Neutrophil (primary cell): ENCODE data around the gene RNASET2.

Experiments
- H3K27ac ChIP-seq: fragments of 200-600 bp; sonication (generic); 2 replicates; pipeline ENCODE4 v1.5.1; 2016; ENCODE audit warnings: mild to moderate bottlenecking, moderate library complexity
- H3K27me3 ChIP-seq: fragments of 200-600 bp; sonication (generic); 2 replicates; pipeline ENCODE4 v1.6.0; 2016; ENCODE audit warnings: mild to moderate bottlenecking
- H3K36me3 ChIP-seq: fragments of 200-600 bp; sonication (generic); 2 replicates; pipeline ENCODE4 v1.5.1; 2017
- H3K4me1 ChIP-seq, 2 experiments: fragments of 200-600 bp in 1 of 2; sonication (generic) in 1 of 2; 1 replicate in 1 of 2; 2 replicates in 1 of 2; pipeline versions ENCODE4 v1.5.1 to v1.6.1; 2013 to 2016; ENCODE audit warnings: low read depth in 1 of 2, low read length in 1 of 2, mild to moderate bottlenecking in 1 of 2, moderate library complexity in 1 of 2; ENCODE audit not compliant: control insufficient read depth in 1 of 2, insufficient read depth in 1 of 2
- H3K4me3 ChIP-seq, 2 experiments: fragments of 200-600 bp in 1 of 2; sonication (generic) in 1 of 2; 1 replicate in 1 of 2; 2 replicates in 1 of 2; pipeline ENCODE4 v1.5.1; 2013 to 2016; ENCODE audit warnings: low read depth in 1 of 2, low read length in 1 of 2, mild to moderate bottlenecking in 1 of 2, moderate library complexity in 1 of 2
- H3K9me3 ChIP-seq: fragments of 200-600 bp; sonication (generic); 2 replicates; pipeline ENCODE4 v1.5.1; 2016
- TF ChIP-seq, protein P1 (sequence below): fragments of 200-600 bp; sonication (generic); IDR thresholded peaks from 2 replicates; pipeline ENCODE4 v1.5.1; 2016; ENCODE audit warnings: antibody characterized with exemption

Gene RNASET2

DNA sequence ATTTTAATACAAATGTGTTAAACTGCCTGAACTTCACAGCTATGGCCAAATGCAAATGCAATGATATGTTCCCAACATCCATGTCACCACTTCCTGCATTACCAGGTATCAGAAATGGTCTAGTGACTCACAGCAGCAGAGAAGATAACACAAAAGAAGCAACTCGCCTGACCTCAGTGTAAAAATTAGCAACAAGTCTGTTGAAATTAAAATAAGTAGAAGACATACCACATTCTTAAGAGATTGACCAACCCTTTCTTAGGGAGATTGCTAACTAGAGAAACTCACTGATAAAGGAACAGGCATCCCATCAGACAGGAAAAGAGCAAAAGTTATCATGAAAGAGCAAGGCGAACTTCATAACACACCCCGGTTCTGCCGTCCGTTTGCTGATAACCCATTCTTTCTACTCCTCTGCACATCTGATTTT, 45.1 kb downstream of the RNASET2 start:
- H3K27me3 ChIP-seq = no peaks in the 10 kb centered on the region
- H3K9me3 ChIP-seq = no peaks in the 10 kb centered on the region
- H3K36me3 ChIP-seq = no peaks in the 10 kb centered on the region
- TF ChIP-seq, protein P1, sequence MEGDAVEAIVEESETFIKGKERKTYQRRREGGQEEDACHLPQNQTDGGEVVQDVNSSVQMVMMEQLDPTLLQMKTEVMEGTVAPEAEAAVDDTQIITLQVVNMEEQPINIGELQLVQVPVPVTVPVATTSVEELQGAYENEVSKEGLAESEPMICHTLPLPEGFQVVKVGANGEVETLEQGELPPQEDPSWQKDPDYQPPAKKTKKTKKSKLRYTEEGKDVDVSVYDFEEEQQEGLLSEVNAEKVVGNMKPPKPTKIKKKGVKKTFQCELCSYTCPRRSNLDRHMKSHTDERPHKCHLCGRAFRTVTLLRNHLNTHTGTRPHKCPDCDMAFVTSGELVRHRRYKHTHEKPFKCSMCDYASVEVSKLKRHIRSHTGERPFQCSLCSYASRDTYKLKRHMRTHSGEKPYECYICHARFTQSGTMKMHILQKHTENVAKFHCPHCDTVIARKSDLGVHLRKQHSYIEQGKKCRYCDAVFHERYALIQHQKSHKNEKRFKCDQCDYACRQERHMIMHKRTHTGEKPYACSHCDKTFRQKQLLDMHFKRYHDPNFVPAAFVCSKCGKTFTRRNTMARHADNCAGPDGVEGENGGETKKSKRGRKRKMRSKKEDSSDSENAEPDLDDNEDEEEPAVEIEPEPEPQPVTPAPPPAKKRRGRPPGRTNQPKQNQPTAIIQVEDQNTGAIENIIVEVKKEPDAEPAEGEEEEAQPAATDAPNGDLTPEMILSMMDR = no peak
- no peak overlapping the region for H3K27ac ChIP-seq
- no peak overlapping the region for H3K4me3 ChIP-seq
- H3K4me1 ChIP-seq = peaks cover 2 to 4% of the 10 kb centered on the region in 2 experiments

DNA sequence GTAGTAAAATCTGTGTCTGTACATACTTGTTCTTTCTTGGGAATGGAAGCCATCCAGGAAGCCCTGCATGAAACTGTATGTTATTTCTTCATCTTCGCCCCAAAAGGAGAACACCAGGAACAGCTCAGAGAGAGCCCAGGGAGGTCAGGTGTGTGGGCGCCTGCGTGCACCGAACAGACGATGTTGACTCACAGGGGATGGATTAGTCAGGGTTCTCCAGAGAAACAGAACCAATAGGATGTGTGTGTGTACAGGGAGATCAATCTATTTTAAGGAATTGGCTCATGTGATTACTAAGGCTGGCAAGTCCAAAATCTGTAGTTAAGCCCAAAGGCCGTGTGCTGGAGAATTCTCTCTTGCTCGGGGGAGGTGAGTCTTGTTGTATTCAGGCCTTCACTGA, 45.7 kb downstream of the RNASET2 start:
- Histone ChIP-seq H3K27me3 (no peaks in the 10 kb centered on the region), H3K36me3 (no peaks in the 10 kb centered on the region), H3K4me3 (no peak overlapping the region), H3K9me3 (no peaks in the 10 kb centered on the region), H3K27ac (no peak overlapping the region), H3K4me1 (peaks cover 3 to 4% of the 10 kb centered on the region in 2 experiments)
- TF ChIP-seq, protein P1 = no peak

DNA sequence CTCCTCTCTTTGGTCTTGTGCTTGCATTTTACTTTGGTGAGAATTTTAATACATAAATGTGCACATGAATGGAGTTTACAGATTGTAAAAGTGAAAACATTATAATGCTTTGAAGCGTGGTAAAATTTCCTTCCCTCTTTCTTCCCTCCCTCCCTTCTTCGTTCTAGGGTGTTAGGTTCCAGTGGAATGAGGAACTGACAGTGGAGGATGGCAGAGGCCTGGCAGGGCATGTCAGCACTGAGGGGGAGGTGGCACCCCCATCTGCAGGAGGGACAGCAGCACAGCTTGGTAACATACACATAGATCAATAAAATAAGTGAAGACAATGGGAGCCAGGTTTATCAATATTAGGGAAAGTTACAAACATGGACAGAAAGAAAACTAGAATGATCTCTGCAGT, 47.5 kb downstream of the RNASET2 start:
- H3K27ac ChIP-seq = no peak overlapping the region
- peaks cover 3 to 4% of the 10 kb centered on the region in 2 experiments for H3K4me1 ChIP-seq
- no peaks in the 10 kb centered on the region for H3K9me3 ChIP-seq
- no peaks in the 10 kb centered on the region for H3K36me3 ChIP-seq
- no peaks in the 10 kb centered on the region for H3K27me3 ChIP-seq
- H3K4me3 ChIP-seq = no peak overlapping the region
- TF ChIP-seq, protein P1 = no peak

DNA sequence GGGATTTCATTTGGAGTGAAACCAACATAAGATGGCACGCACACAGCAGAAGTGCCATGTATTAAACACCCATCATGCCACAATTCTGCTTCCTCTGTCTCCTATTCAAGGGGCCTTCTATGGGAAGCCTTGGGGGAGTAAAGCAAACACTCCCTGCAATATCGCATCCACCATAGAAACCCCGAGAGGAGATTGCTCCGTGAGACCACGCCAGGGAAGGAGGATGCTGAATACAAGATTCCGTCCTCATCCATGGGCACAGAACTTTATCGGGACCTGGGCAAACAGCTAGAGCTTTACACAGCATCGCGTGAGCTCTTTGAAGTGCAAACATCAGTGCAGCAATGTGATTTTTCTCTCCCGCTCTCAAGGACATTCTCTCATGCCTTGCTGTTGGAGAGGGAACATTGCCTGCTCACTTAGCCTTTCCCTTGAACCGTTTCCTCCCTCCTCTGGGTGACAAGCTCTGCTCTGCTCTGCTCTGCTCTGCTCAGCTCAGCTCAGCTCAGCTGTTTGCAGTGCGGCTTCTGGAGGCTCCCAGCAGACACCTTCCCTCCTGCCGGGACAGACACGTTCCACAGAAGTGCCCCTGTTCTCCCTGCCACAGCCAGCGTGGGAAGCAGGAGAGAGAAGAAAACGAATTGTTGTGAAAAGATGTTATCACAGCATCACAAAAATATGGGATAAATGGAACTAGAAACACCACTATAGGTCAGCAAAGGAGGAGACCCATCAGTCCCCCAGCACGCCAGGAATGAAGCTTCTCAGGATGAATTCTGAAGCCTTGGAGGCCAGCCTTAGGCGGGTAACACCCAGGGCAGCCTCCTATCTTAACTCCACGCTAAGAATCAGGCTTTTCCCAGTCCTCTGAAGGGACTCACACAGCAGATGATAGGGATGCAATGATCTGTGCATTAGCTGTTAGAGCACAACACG, 48.2 kb downstream of the RNASET2 start:
- H3K4me1 ChIP-seq = peaks cover 3 to 4% of the 10 kb centered on the region in 2 experiments
- no peaks in the 10 kb centered on the region for H3K36me3 ChIP-seq
- H3K9me3 ChIP-seq = no peaks in the 10 kb centered on the region
- TF ChIP-seq, protein P1 = no peak
- H3K4me3 ChIP-seq = no peak overlapping the region
- no peaks in the 10 kb centered on the region for H3K27me3 ChIP-seq
- no peak overlapping the region for H3K27ac ChIP-seq

DNA sequence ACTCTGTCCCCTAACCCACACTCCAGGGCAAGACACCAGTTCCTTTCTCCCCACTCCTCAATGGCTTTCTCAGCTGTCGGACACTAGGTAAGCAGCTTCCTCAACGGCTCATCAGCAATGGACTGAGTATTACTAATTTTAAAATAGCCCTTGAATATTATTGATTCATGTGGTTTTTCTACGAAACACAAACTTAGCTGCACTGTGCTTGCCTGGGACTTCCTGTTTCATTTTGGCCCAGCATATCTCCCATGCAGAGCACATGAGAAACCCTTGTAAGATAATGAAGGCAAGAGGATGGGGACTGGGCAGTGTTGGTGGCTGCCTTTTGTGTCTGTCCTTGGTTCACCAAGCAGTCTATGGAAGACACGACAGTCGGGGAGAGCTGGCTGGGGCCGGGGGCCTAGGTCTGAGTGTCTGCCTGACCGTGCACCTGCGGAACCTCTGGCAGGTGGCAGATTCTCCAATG, 48.9 kb downstream of the RNASET2 start:
- Histone ChIP-seq H3K36me3 (no peaks in the 10 kb centered on the region), H3K27ac (no peak overlapping the region), H3K4me1 (peaks cover 3 to 4% of the 10 kb centered on the region in 2 experiments), H3K27me3 (no peaks in the 10 kb centered on the region), H3K9me3 (no peaks in the 10 kb centered on the region), H3K4me3 (no peak overlapping the region)
- TF ChIP-seq, protein P1 = no peak
